Astrocyte (in vitro differentiated cells and primary cell): ENCODE data around the gene CMSS1.

Experiments
- CTCF ChIP-seq: IDR thresholded peaks from 2 replicates; pipeline ENCODE4 v1.5.1; 2011; ENCODE audit warnings: low read depth, mild to moderate bottlenecking, inconsistent platforms, low read length, moderate library complexity; ENCODE audit not compliant: insufficient read depth
- EZH2 ChIP-seq: IDR thresholded peaks from 2 replicates; pipeline ENCODE4 v1.6.1; 2012; ENCODE audit warnings: mild to moderate bottlenecking, low read length, inconsistent platforms; ENCODE audit not compliant: insufficient read depth

DNA sequence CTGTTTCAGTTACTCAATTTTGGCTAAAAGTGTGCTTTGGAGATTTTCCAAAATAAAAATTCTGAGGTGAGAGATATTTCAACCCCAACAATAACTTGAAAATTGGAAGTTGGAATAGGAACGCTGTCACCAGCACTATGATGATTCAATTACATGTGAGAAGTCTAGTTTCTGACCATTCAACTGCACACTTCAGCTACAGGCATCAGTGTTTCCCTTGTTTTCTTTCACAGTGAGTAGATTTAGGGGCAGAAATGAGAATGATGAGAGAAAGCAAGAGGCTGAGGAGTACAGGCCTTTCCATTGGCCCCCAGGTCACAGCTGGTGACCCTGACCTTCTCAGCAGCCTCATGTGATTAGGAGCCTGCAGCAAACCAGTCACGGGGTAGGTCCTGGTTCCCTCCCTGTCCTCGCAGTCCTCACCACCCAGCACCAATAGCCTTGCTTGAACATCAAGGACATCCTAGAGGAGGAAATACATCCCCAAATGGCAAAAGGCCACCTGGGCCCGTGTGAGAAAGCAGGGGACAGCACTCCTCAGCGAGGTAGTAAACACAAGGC is 306.6 kb downstream of the CMSS1 start:
- TF ChIP-seq CTCF (no peak), EZH2 (no peak)
